Keratinocyte (primary cell): Measurements from ENCODE around the gene SEMA7A. TPM values are rescaled to one million over a fixed set of nuclear protein-coding genes. Genes with fewer than 3 reads are reported as not detected.

Source experiments
- DNase-seq: peaks from one replicate; pipeline ENCODE4 v3.0.0-alpha.2; 2011; ENCODE audit warnings: low read depth, missing footprints, low spot score
- FAIRE-seq: peaks from 2 replicates; lab custom pipeline; 2011; peaks lifted over from hg19 to GRCh38; lab: Jason Lieb, UNC
- H2AFZ ChIP-seq: 2 replicates; pipeline ENCODE4 v1.6.0; 2012; ENCODE audit warnings: low read length, control low read depth, inconsistent platforms; ENCODE audit not compliant: control insufficient read depth
- H3K27ac ChIP-seq: 2 replicates; pipeline ENCODE4 v1.5.1; 2011; ENCODE audit warnings: low read length; ENCODE audit not compliant: control insufficient read depth, insufficient read depth
- H3K27me3 ChIP-seq: 3 replicates; pipeline ENCODE4 v1.6.0; 2011; ENCODE audit warnings: low read length; ENCODE audit not compliant: control insufficient read depth, insufficient read depth; ENCODE audit errors: extremely low read depth
- H3K36me3 ChIP-seq, 2 experiments: 2 replicates in 1 of 2; 3 replicates in 1 of 2; pipeline ENCODE4 v1.5.1; 2011; ENCODE audit warnings: low read length in 2 of 2, mild to moderate bottlenecking in 1 of 2; ENCODE audit not compliant: control insufficient read depth in 2 of 2, insufficient read depth in 2 of 2; ENCODE audit errors: extremely low read depth in 1 of 2
- H3K4me1 ChIP-seq: 3 replicates; pipeline ENCODE4 v1.5.1; 2011; ENCODE audit warnings: low read length; ENCODE audit not compliant: control insufficient read depth, insufficient read depth; ENCODE audit errors: extremely low read depth
- H3K4me2 ChIP-seq: 3 replicates; pipeline ENCODE4 v1.6.0; 2011; ENCODE audit warnings: low read depth, low read length; ENCODE audit not compliant: control insufficient read depth, insufficient read depth; ENCODE audit errors: extremely low read depth
- H3K4me3 ChIP-seq, 3 experiments: fragments of 200-600 bp in 1 of 3; sonication (generic) in 1 of 3; 2 replicates in 2 of 3; 3 replicates in 1 of 3; pipeline ENCODE4 v1.5.1; 2011 to 2016; ENCODE audit warnings: low read length in 3 of 3, mild to moderate bottlenecking in 3 of 3, control low read depth in 2 of 3, inconsistent platforms in 1 of 3, low read depth in 1 of 3, mixed read lengths in 1 of 3, mixed run types in 1 of 3, moderate library complexity in 1 of 3; ENCODE audit not compliant: control insufficient read depth in 2 of 3, insufficient read depth in 2 of 3; ENCODE audit errors: extremely low read depth in 1 of 3
- H3K79me2 ChIP-seq: 2 replicates; pipeline ENCODE4 v1.6.0; 2012; ENCODE audit warnings: low read length; ENCODE audit not compliant: control insufficient read depth, insufficient read depth
- H3K9ac ChIP-seq: 3 replicates; pipeline ENCODE4 v1.6.0; 2011; ENCODE audit warnings: low read length; ENCODE audit not compliant: control insufficient read depth, insufficient read depth; ENCODE audit errors: extremely low read depth
- H3K9me1 ChIP-seq: 3 replicates; pipeline ENCODE4 v1.6.0; 2011; ENCODE audit warnings: low read length; ENCODE audit not compliant: control insufficient read depth, insufficient read depth; ENCODE audit errors: extremely low read depth
- H3K9me3 ChIP-seq: 2 replicates; pipeline ENCODE4 v1.5.1; 2012; ENCODE audit warnings: low read depth, low read length; ENCODE audit not compliant: control insufficient read depth
- H4K20me1 ChIP-seq: 3 replicates; pipeline ENCODE4 v1.6.0; 2011; ENCODE audit warnings: low read length; ENCODE audit not compliant: control insufficient read depth, insufficient read depth; ENCODE audit errors: extremely low read depth
- CTCF ChIP-seq, 3 experiments: IDR thresholded peaks in 1 of 3; conservative IDR thresholded peaks in 1 of 3; optimal IDR thresholded peaks in 1 of 3; 2 replicates in 2 of 3; 3 replicates in 1 of 3; pipeline versions ENCODE3 to v1.5.1; 2011; ENCODE audit warnings: low read length in 3 of 3, mild to moderate bottlenecking in 3 of 3, moderate library complexity in 2 of 3, control low read depth in 1 of 3, inconsistent platforms in 1 of 3; ENCODE audit not compliant: insufficient read depth in 2 of 3; ENCODE audit errors: extremely low read depth in 1 of 3
- EZH2 ChIP-seq: IDR thresholded peaks from one replicate; pipeline ENCODE4 v1.6.1; 2012; ENCODE audit warnings: inconsistent platforms, mild to moderate bottlenecking, low read length, moderate library complexity
- dilution Hi-C: fragments of 300-500 bp; cut with MboI; formaldehyde crosslinking; loops from one replicate; pipeline ENCODE4 v1.7.0; 2020; ENCODE audit warnings: low sequenced_read_pairs; ENCODE audit not compliant: extremely low pct_ligation_motif_present
- polyA plus RNA-seq, 5 experiments: library from polyadenylated mRNA; depleted of rRNA in 3 of 5; stranded (reverse) in 3 of 5; stranded (forward) in 1 of 5; unstranded in 1 of 5; fragments of >200 nt; gene quantifications; 1 replicate in 1 of 5; 2 replicates in 3 of 5; 3 replicates in 1 of 5; pipeline versions ENCODE4 v1.2.1 to v1.2.3, GENCODE V29; 2011 to 2012; ENCODE audit warnings: missing spikeins in 2 of 5, low read depth in 1 of 5, low replicate concordance in 1 of 5

Gene SEMA7A
- polyA plus RNA-seq, 1 donor (not counting 4 experiments of a cell fraction or from before 2014, with no cell fraction given) = 8.0 TPM

- Histone ChIP-seq H3K4me1 (peaks cover 56% of the 10 kb centered on the region), H3K4me2 (no peak overlapping the region)
Measured at GRCh38 chr15:74403991-74404563, 29.7 kb downstream of the SEMA7A start.

GRCh38 chr15:74403588-74403919 is 30.2 kb downstream of the SEMA7A start:
- Histone ChIP-seq H3K79me2 (no peaks in the 10 kb centered on the region), H3K36me3 (no peaks in the 10 kb centered on the region), H3K9me1 (peaks cover 5% of the 10 kb centered on the region), H4K20me1 (no peaks in the 10 kb centered on the region), H3K4me2 (no peak overlapping the region), H3K27me3 (no peaks in the 10 kb centered on the region), H3K4me3 (no peak overlapping the region), H3K9me3 (no peaks in the 10 kb centered on the region), H3K27ac (no peak overlapping the region), H2AFZ (no peak overlapping the region), H3K9ac (no peak overlapping the region), H3K4me1 (peaks cover 56% of the 10 kb centered on the region)
- dilution Hi-C loops = no loop called here
- TF ChIP-seq CTCF (optimal IDR thresholded peaks at IDR 0.05 in 1 of 3, IDR thresholded peaks at IDR 0.05 in 1 of 3, conservative IDR thresholded peaks at IDR 0.05 in 1 of 3; ENCODE audit: extremely low read depth in 1 of 3, insufficient read depth in 2 of 3, low read length in 3 of 3) (no peak), EZH2 (no peak)
- no peak for DNase-seq
- no peak for FAIRE-seq

More at GRCh38 chr15:74403991-74404563, 29.7 kb downstream of the SEMA7A start:
- no peaks in the 10 kb centered on the region for H4K20me1 ChIP-seq
- TF ChIP-seq EZH2 = no peak
- no peak for TF ChIP-seq CTCF (optimal IDR thresholded peaks at IDR 0.05 in 1 of 3, IDR thresholded peaks at IDR 0.05 in 1 of 3, conservative IDR thresholded peaks at IDR 0.05 in 1 of 3; ENCODE audit: extremely low read depth in 1 of 3, insufficient read depth in 2 of 3, low read length in 3 of 3)
- DNase-seq (no peak), FAIRE-seq (no peak)
- H3K9ac ChIP-seq = no peak overlapping the region
- H2AFZ ChIP-seq = no peak overlapping the region
- no peaks in the 10 kb centered on the region for H3K27me3 ChIP-seq
- no peaks in the 10 kb centered on the region for H3K79me2 ChIP-seq
- H3K9me1 ChIP-seq = peaks cover 5% of the 10 kb centered on the region
- no peaks in the 10 kb centered on the region for H3K36me3 ChIP-seq
- H3K27ac ChIP-seq = no peak overlapping the region
- dilution Hi-C loops = no loop called here
- no peaks in the 10 kb centered on the region for H3K9me3 ChIP-seq
- H3K4me3 ChIP-seq = no peak overlapping the region
